Esophagus muscularis mucosa (tissue), 4 donors: ENCODE results near the gene CCDC85C. TPM values are rescaled to one million over a fixed set of nuclear protein-coding genes. Genes with fewer than 3 reads are reported as not detected.

Source experiments
- DNase-seq: peaks from one replicate; pipeline ENCODE4 v3.0.0-alpha.2; 2017; ENCODE audit errors: extremely low spot score
- H3K27ac ChIP-seq, 4 donors: fragments of 200-600 bp; sonication (generic); replicated peaks in 1 of 4; 1 replicate in 3 of 4; 2 replicates in 1 of 4; pipeline ENCODE4 v1.5.1; 2016 to 2019; ENCODE audit warnings: mild to moderate bottlenecking in 1 of 4
- H3K27me3 ChIP-seq, 4 donors: fragments of 200-600 bp; sonication (generic); one replicate each; pipeline versions ENCODE4 v1.5.1 to v1.6.0; 2016 to 2019
- H3K36me3 ChIP-seq, 4 donors: fragments of 200-600 bp; sonication (generic); one replicate each; pipeline ENCODE4 v1.5.1; 2016 to 2019
- H3K4me1 ChIP-seq, 4 donors: fragments of 200-600 bp; sonication (generic); one replicate each; pipeline ENCODE4 v1.5.1; 2016 to 2019
- H3K4me3 ChIP-seq, 4 donors: fragments of 200-600 bp; sonication (generic); 1 replicate in 2 of 4; 2 replicates in 2 of 4; pipeline ENCODE4 v1.5.1; 2016 to 2019; ENCODE audit warnings: mild to moderate bottlenecking in 4 of 4, moderate library complexity in 1 of 4
- H3K9me3 ChIP-seq, 4 donors: fragments of 200-600 bp; sonication (generic); 1 replicate in 3 of 4; 2 replicates in 1 of 4; pipeline ENCODE4 v1.5.1; 2016 to 2019
- CTCF ChIP-seq, 3 experiments: fragments of 200-600 bp in 2 of 3; fragments of 450-650 bp in 1 of 3; sonication (generic) in 2 of 3; IDR thresholded peaks; one replicate each; pipeline ENCODE4 v1.5.1; 2017 to 2019; ENCODE audit warnings: antibody characterized with exemption in 3 of 3, mild to moderate bottlenecking in 2 of 3, moderate library complexity in 1 of 3
- EP300 ChIP-seq: sonication (generic); formaldehyde crosslinking; IDR thresholded peaks from one replicate; pipeline ENCODE4 v1.6.1; 2017; ENCODE audit warnings: antibody characterized with exemption
- POLR2A ChIP-seq: fragments of 450-650 bp; IDR thresholded peaks from one replicate; pipeline ENCODE4 v1.6.1; 2017; ENCODE audit warnings: antibody characterized with exemption, moderate library complexity, mild to moderate bottlenecking, low read depth
- POLR2AphosphoS5 ChIP-seq, 2 donors: sonication (generic); formaldehyde crosslinking; IDR thresholded peaks; one replicate each; pipeline ENCODE4 v1.6.1; 2017; ENCODE audit warnings: antibody characterized with exemption in 2 of 2
- WGBS: methylation state at CpG from one replicate; pipeline ENCODE4 v1.1.5; 2018; 5-methylcytosine and 5-hydroxymethylcytosine counted together
- intact Hi-C: fragments of 100-400 bp; cut with DNase I; formaldehyde crosslinking; loops from one replicate; pipeline ENCODE4 v1.15.1; 2023
- total RNA-seq, 4 donors: library from RNA; depleted of rRNA; stranded (reverse); fragments of >200 nt; gene quantifications; one replicate each; pipeline versions ENCODE4 v1.1.0 to v1.2.1, GENCODE V29; 2016

CCDC85C gene
- total RNA-seq: 10 to 100 TPM; 17.9 to 48.7 (median 30.8) TPM

- no peak for DNase-seq
- Histone ChIP-seq H3K4me1 (peaks cover 48 to 71% (median 63%) of the 10 kb centered on the region in 4 donors), H3K27me3 (no peaks in the 10 kb centered on the region), H3K4me3 (peak within 1 kb of the TSS; percentile 70 to 85 (median 78)), H3K9me3 (no peaks in the 10 kb centered on the region), H3K36me3 (no peaks in the 10 kb centered on the region), H3K27ac (peak within 1 kb of the TSS; percentile 92 to 95 (median 93))
- intact Hi-C loops: loop anchor here (2.0 to 5.0 kb wide), 2 partner anchors 36 to 79 kb away; no protein-coding TSS in a partner anchor
- WGBS: 0% methylated on average over 14 of the region's 128 CpGs
- no peak for TF ChIP-seq CTCF (IDR thresholded peaks at IDR 0.05)
- TF ChIP-seq POLR2AphosphoS5 (IDR thresholded peaks at IDR 0.05): peak; percentile 20 to 64
- TF ChIP-seq EP300: no peak
- TF ChIP-seq POLR2A: no peak
Measured at GRCh38 chr14:99603471-99604277, at the start of gene CCDC85C. TSS of gene CCDC85C (minus strand) at chr14:99604207. CDS start at chr14:99603959, 248 bp downstream.

GRCh38 chr14:99651953-99652746 lies 48.1 kb upstream of the CCDC85C start:
- Histone ChIP-seq H3K9me3 (no peaks in the 10 kb centered on the region), H3K27me3 (no peaks in the 10 kb centered on the region), H3K4me1 (peaks cover 0 to 13% (median 9%) of the 10 kb centered on the region in 4 donors), H3K4me3 (no peak overlapping the region), H3K27ac (no peak overlapping the region), H3K36me3 (peaks cover 0 to 11% (median 0%) of the 10 kb centered on the region in 4 donors)
- intact Hi-C loops: no loop called here
- TF ChIP-seq CTCF (IDR thresholded peaks at IDR 0.05): no peak
- TF ChIP-seq POLR2A: no peak
- TF ChIP-seq POLR2AphosphoS5 (IDR thresholded peaks at IDR 0.05): no peak
- no peak for TF ChIP-seq EP300
- 97% methylated on average over 17 of the region's 32 CpGs for WGBS
- DNase-seq: no peak

- no peak for DNase-seq
- WGBS: 36% methylated on average over 2 of the region's 9 CpGs
- no peak overlapping the region for H3K27ac ChIP-seq
- H3K4me1 ChIP-seq: peaks cover 5 to 24% (median 19%) of the 10 kb centered on the region in 4 donors
- H3K9me3 ChIP-seq: no peaks in the 10 kb centered on the region
- H3K36me3 ChIP-seq: peaks cover 0 to 11% (median 0%) of the 10 kb centered on the region in 4 donors
- peaks cover 0 to 10% (median 0%) of the 10 kb centered on the region in 4 donors for H3K27me3 ChIP-seq
- TF ChIP-seq CTCF (IDR thresholded peaks at IDR 0.05): no peak
- TF ChIP-seq POLR2AphosphoS5 (IDR thresholded peaks at IDR 0.05): no peak
- TF ChIP-seq EP300: no peak
- no peak for TF ChIP-seq POLR2A
- no peak overlapping the region for H3K4me3 ChIP-seq
- intact Hi-C loops: no loop called here
Measured at GRCh38 chr14:99650189-99650588, 46.2 kb upstream of the CCDC85C start.

- TF ChIP-seq POLR2AphosphoS5 (IDR thresholded peaks at IDR 0.05): no peak
- no peak for TF ChIP-seq CTCF (IDR thresholded peaks at IDR 0.05)
- no peak for TF ChIP-seq POLR2A
- no peak for TF ChIP-seq EP300
- H3K4me3 ChIP-seq: no peak overlapping the region
- intact Hi-C loops: no loop called here
- no peak overlapping the region for H3K27ac ChIP-seq
- peaks cover 0 to 13% (median 0%) of the 10 kb centered on the region in 4 donors for H3K27me3 ChIP-seq
- H3K9me3 ChIP-seq: no peaks in the 10 kb centered on the region
- peaks cover 5 to 26% (median 24%) of the 10 kb centered on the region in 4 donors for H3K4me1 ChIP-seq
- no peak for DNase-seq
- peaks cover 0 to 11% (median 0%) of the 10 kb centered on the region in 4 donors for H3K36me3 ChIP-seq
- 86% methylated on average over 8 of the region's 8 CpGs for WGBS
Measured at GRCh38 chr14:99649643-99650042, 45.6 kb upstream of the CCDC85C start.
